T-helper 17 cell (primary cell): Measurements from ENCODE around the gene EXOC1L. TPM values are rescaled to one million over a fixed set of nuclear protein-coding genes. Genes with fewer than 3 reads are reported as not detected.

Experiments used
- ATAC-seq: fragments of 150-1000 bp; cut with Tn5 transposase; 2 replicates; pipeline ENCODE4 v1.10.0; 2021; ENCODE audit warnings: mild to moderate bottlenecking, moderate library complexity
- DNase-seq, 3 donors: peaks; one replicate each; pipeline versions ENCODE4 v3.0.0 to v3.0.0-alpha.2; 2020 to 2021
- H3K9me3 ChIP-seq: one replicate; pipeline ENCODE4 v1.7.0; 2013; ENCODE audit warnings: low read length, mild to moderate bottlenecking; ENCODE audit not compliant: control insufficient read depth, poor library complexity, severe bottlenecking
- H3K27ac Mint-ChIP-seq: one replicate; pipeline ENCODE4 v1.8.0; 2022; ENCODE audit warnings: mild to moderate bottlenecking, moderate library complexity, mixed read lengths
- H3K27me3 Mint-ChIP-seq: one replicate; pipeline ENCODE4 v1.8.0; 2022; ENCODE audit warnings: mixed read lengths
- H3K36me3 Mint-ChIP-seq: one replicate; pipeline ENCODE4 v1.8.0; 2022; ENCODE audit warnings: low read depth, mixed read lengths
- H3K4me1 Mint-ChIP-seq: one replicate; pipeline ENCODE4 v1.8.0; 2022; ENCODE audit warnings: mild to moderate bottlenecking, mixed read lengths
- H3K4me3 Mint-ChIP-seq: one replicate; pipeline ENCODE4 v1.8.0; 2022; ENCODE audit warnings: mild to moderate bottlenecking, moderate library complexity, mixed read lengths
- total RNA-seq, 4 donors: library from RNA in 2 of 4; stranded (reverse) in 2 of 4; gene quantifications; one replicate each; pipeline ENCODE4 v1.2.3 and lab custom pipeline; 2022 to 2026

EXOC1L gene
- total RNA-seq, 2 donors from 2014 or later = not detected

- peaks cover 10% of the 10 kb centered on the region for H3K36me3 Mint-ChIP-seq
- no peak overlapping the region for H3K27ac Mint-ChIP-seq
- no peaks in the 10 kb centered on the region for H3K27me3 Mint-ChIP-seq
- no peaks in the 10 kb centered on the region for H3K9me3 ChIP-seq
- ATAC-seq = no peak
- H3K4me1 Mint-ChIP-seq = peaks cover 10% of the 10 kb centered on the region
- no peak for DNase-seq
- no peak overlapping the region for H3K4me3 Mint-ChIP-seq
Observed at GRCh38 chr4:55874831-55875230, 55.2 kb downstream of the EXOC1L start.

DNA sequence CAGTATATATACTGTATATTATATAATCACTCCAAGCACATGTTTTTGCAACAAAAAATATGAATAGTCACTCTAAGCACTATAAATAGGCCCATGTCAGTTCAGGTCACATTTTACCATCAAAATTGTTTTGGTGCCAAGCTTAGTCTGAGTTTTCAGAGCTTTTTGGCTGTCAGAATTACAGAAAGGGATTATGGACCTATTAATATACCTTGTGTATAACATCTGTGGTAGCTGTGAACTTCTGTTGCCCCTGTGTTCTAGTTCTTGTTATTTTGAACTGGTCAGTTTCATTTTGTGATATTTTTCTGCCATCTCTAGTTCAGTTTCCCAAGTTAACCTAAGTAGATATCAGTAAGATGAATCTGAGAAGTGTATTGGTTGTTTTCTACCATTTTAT is 56.8 kb downstream of the EXOC1L start:
- ATAC-seq = no peak
- H3K4me1 Mint-ChIP-seq = peaks cover 10% of the 10 kb centered on the region
- no peaks in the 10 kb centered on the region for H3K27me3 Mint-ChIP-seq
- H3K27ac Mint-ChIP-seq = no peak overlapping the region
- peaks cover 12% of the 10 kb centered on the region for H3K36me3 Mint-ChIP-seq
- H3K4me3 Mint-ChIP-seq = no peak overlapping the region
- no peaks in the 10 kb centered on the region for H3K9me3 ChIP-seq
- no peak for DNase-seq

DNA sequence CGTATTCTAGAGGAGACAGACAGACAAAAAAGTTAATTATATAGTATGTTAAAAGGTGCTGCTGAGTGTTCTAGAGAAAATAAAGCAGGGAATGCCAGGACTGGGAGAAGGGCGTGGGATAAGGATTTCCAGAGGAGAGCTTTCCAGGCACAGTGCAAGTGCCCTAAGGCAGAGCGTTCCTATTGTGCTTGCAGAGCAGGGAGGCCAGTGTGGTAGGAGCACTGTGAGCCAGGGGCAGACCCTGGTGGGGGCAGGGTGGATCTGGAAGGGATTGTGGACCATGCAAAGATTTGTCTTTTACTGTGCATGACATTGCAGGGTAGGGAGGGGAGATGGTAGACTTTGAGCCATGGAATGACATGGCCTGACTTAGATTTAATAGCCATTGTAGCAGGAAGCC is 59.6 kb downstream of the EXOC1L start:
- Mint-ChIP-seq H3K36me3 (peaks cover 12% of the 10 kb centered on the region), H3K27me3 (no peaks in the 10 kb centered on the region), H3K4me1 (peaks cover 8% of the 10 kb centered on the region), H3K27ac (no peak overlapping the region), H3K4me3 (no peak overlapping the region)
- ATAC-seq (no peak), DNase-seq (no peak)
- H3K9me3 ChIP-seq = no peaks in the 10 kb centered on the region

DNA sequence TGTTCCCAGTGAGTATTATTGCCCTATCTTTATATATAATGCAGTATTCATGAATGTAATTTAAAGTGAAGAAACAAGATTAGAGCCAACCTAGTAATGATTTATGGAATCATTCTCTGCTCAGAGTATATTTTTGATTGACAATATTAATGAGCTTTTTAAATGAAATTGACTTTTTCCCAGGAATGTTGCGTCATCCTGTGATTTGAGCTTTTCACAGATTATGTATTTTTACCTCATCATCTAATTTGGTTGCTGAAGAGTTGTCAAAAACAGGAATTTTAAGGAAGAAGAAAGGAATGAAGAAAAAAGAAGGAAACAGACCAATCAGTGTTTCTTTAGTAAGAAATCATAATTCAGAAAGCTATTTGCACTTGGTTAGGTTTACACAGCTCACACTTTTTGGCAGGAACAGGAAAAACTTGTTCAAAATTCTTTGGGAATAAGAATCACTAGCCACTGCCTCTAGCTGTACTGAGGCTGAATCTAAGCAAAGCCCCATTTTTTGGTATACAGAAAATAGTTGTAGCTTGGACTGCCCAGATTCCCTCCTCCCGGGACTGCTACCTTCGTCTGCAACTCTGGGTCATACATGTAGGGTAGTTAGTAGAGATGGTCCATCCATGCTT is 61.2 kb downstream of the EXOC1L start:
- Mint-ChIP-seq H3K4me3 (no peak overlapping the region), H3K27me3 (no peaks in the 10 kb centered on the region), H3K4me1 (peaks cover 8% of the 10 kb centered on the region), H3K27ac (no peak overlapping the region), H3K36me3 (peaks cover 12% of the 10 kb centered on the region)
- DNase-seq (no peak), ATAC-seq (no peak)
- H3K9me3 ChIP-seq = no peaks in the 10 kb centered on the region

GRCh38 chr4:55884093-55884850 is 64.7 kb downstream of the EXOC1L start:
- DNase-seq (no peak), ATAC-seq (no peak)
- peaks cover 6% of the 10 kb centered on the region for H3K4me1 Mint-ChIP-seq
- H3K9me3 ChIP-seq = no peaks in the 10 kb centered on the region
- H3K4me3 Mint-ChIP-seq = no peak overlapping the region
- H3K27ac Mint-ChIP-seq = no peak overlapping the region
- H3K36me3 Mint-ChIP-seq = peaks cover 3% of the 10 kb centered on the region
- H3K27me3 Mint-ChIP-seq = no peaks in the 10 kb centered on the region

GRCh38 chr4:55884851-55885219 is 65.2 kb downstream of the EXOC1L start:
- ATAC-seq = no peak
- Mint-ChIP-seq H3K36me3 (peaks cover 2% of the 10 kb centered on the region), H3K27ac (no peak overlapping the region), H3K4me1 (peaks cover 4% of the 10 kb centered on the region), H3K27me3 (no peaks in the 10 kb centered on the region), H3K4me3 (no peak overlapping the region)
- H3K9me3 ChIP-seq = no peaks in the 10 kb centered on the region
- DNase-seq = no peak

Other genes starting within 250 kb of the EXOC1L start
- not detected for gene PDCL2, start 227.5 kb upstream of the EXOC1L start, total RNA-seq
- gene NMU, start 183.5 kb upstream of the EXOC1L start, total RNA-seq = not detected
- 10 to 100 TPM; 19.8 to 20.6 TPM for gene EXOC1, start 33.9 kb downstream of the EXOC1L start, total RNA-seq
- 10 to 100 TPM; 21.5 to 28.3 TPM for gene CEP135, start 129.2 kb downstream of the EXOC1L start, total RNA-seq